BJ (cell line): ENCODE measurements around the gene SBNO2. TPM values are rescaled to one million over a fixed set of nuclear protein-coding genes. Genes with fewer than 3 reads are reported as not detected.

ENCODE experiments used
- CTCF ChIA-PET: fragments of 350-600 bp; formaldehyde crosslinking; extraction: SDS; loops from one replicate; lab custom pipeline; 2021; ENCODE audit warnings: antibody characterized with exemption, inconsistent platforms; lab: Yijun Ruan, JAX
- POLR2A ChIA-PET: fragments of 300-600 bp; sonication (Branson Sonifier 250); formaldehyde crosslinking; extraction: SDS; loops from one replicate; lab custom pipeline; 2021; ENCODE audit warnings: antibody characterized with exemption; lab: Charles Lee
- DNase-seq: peaks from one replicate; pipeline ENCODE4 v3.0.0-alpha.2; 2011; ENCODE audit warnings: low read depth
- H3K27me3 ChIP-seq: 2 replicates; pipeline ENCODE4 v1.6.0; 2011; ENCODE audit warnings: low read length; ENCODE audit not compliant: control insufficient read depth, insufficient read depth
- H3K36me3 ChIP-seq: 2 replicates; pipeline ENCODE4 v1.5.1; 2011; ENCODE audit warnings: low read length; ENCODE audit not compliant: control insufficient read depth, insufficient read depth
- H3K4me3 ChIP-seq: 2 replicates; pipeline ENCODE4 v1.5.1; 2011; ENCODE audit warnings: low read depth, mild to moderate bottlenecking, control low read depth, low read length
- polyA plus RNA-seq: library from polyadenylated mRNA; depleted of rRNA; stranded (reverse); fragments of >200 nt; gene quantifications from 2 replicates; pipeline ENCODE4 v1.2.3, GENCODE V29; 2011
- TF ChIP-seq, protein P1 (sequence below): IDR thresholded peaks from 2 replicates; pipeline ENCODE4 v1.5.1; 2011; ENCODE audit warnings: low read depth, mild to moderate bottlenecking, control low read depth, inconsistent platforms, low read length, moderate library complexity; ENCODE audit not compliant: insufficient read depth

Gene SBNO2
- polyA plus RNA-seq, 1 experiment = 26.1 TPM

DNA sequence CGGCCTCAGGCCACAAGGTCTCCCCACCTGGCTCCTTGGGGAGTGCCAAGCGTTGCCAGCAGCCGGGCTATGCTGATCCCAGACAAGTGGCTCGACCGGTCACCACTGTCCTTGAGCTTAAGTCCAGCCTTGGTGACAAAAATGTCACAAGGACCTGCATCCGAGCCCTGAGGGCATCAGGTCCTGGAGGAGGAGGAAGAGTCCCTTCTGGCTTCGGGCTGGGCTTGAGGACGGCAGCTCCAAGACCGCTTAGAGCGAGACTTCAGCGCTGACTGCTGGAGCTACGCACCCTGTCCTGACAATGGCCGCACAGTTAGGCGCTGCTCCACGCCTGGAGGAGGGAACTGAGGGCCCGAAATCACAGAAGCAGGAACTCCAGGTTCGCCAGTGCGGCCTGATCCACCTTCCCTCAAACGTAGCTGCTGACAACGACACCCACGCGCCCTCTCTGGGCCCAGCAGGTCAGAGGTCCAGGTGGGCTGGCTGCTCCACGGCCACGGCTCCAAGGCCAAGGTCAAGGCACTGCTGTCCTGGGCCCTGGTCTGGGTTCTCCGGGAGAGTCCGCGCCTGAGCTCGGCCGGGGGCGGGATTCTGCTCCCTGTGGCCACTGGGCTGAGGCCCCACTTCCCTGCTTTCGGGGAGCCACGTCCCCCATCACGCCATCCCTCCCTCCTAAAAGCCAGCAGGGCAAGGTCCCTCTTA lies 7.0 kb downstream of the SBNO2 start:
- POLR2A ChIA-PET = no interaction called here
- CTCF ChIA-PET = no interaction called here

DNA sequence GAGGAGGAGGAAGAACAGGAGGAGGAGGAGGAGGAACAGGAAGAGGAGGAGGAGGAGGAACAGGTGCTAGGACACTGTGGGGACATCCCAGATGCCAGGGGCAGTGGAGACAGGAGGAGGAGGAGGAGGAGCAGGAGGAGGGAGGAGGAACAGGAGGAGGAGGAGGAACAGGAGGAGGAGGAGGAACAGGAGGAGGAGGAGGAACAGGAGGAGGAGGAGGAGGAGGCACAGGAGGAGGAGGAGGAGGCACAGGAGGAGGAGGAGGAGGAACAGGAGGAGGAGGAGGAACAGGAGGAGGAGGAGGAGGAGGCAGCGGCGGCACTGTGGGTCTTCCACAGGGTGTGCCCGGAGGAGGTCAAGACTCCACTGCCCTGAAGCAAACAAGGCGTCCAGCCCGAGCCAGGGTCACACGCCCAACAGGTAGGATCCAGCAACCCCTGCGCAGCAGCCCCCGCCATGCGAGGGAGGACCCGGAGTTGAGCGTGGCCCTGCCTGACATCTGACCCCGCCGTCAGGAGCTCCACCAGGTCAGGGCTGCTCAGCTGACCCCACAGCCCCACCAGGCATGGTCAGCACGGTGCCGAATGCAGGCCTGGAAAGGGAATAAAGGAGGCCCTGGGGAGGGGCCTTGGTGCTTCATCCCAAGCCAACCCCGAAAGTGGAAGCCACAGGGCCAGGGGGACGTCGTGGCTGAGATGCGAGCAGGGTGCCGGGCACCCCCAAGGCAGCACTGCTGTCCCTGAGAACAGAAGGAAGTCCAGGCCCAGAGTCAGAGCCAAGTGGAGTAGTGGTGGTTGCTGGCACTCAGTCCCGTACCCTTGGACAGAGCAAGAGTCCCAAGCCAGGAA lies 9.2 kb downstream of the SBNO2 start:
- Histone ChIP-seq H3K36me3 (peaks cover 15% of the 10 kb centered on the region), H3K4me3 (no peak overlapping the region), H3K27me3 (no peaks in the 10 kb centered on the region)
- CTCF ChIA-PET = no interaction called here
- TF ChIP-seq, protein P1, sequence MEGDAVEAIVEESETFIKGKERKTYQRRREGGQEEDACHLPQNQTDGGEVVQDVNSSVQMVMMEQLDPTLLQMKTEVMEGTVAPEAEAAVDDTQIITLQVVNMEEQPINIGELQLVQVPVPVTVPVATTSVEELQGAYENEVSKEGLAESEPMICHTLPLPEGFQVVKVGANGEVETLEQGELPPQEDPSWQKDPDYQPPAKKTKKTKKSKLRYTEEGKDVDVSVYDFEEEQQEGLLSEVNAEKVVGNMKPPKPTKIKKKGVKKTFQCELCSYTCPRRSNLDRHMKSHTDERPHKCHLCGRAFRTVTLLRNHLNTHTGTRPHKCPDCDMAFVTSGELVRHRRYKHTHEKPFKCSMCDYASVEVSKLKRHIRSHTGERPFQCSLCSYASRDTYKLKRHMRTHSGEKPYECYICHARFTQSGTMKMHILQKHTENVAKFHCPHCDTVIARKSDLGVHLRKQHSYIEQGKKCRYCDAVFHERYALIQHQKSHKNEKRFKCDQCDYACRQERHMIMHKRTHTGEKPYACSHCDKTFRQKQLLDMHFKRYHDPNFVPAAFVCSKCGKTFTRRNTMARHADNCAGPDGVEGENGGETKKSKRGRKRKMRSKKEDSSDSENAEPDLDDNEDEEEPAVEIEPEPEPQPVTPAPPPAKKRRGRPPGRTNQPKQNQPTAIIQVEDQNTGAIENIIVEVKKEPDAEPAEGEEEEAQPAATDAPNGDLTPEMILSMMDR = no peak
- POLR2A ChIA-PET = no interaction called here
- no peak for DNase-seq

More for the DNA sequence above, 7.0 kb downstream of the SBNO2 start:
- DNase-seq = no peak
- H3K4me3 ChIP-seq = no peak overlapping the region
- H3K27me3 ChIP-seq = no peaks in the 10 kb centered on the region
- H3K36me3 ChIP-seq = peaks cover 19% of the 10 kb centered on the region
- TF ChIP-seq, protein P1 = no peak

DNA sequence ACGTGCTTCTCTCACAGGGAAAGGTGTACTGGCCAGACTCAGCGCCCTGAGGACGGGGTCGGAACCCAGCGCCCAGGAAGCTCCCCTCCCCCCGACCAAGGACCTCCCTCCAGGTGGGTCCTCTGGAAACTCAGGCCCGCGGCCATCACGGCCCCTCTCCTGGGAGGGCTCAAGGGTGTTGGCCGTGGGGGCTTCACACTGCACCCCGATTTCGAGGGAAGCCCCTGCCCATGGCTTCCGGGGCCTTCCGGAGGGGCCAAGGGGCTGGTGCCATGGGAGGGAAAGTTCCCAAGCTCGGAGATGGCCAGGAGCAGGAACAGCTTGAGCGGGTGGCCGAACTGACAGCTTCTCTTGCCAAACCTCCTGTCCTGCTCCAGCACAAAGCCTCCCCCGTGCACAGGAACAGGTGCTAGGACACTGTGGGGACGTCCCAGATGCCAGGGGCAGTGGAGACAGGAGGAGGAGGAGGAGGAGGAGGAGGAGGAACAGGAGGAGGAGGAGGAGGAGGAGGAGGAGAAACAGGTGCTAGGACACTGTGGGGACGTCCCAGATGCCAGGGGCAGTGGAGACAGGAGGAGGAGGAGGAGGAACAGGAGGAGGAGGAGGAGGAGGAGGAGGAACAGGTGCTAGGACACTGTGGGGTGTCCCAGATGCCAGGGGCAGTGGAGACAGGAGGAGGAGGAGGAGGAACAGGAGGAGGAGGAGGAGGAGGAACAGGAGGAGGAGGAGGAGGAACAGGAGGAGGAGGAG lies 10.0 kb downstream of the SBNO2 start:
- ChIA-PET CTCF (no interaction called here), POLR2A (no interaction called here)
- no peak overlapping the region for H3K4me3 ChIP-seq
- no peak for DNase-seq
- H3K27me3 ChIP-seq = no peaks in the 10 kb centered on the region
- H3K36me3 ChIP-seq = peaks cover 15% of the 10 kb centered on the region
- TF ChIP-seq, protein P1 = no peak

DNA sequence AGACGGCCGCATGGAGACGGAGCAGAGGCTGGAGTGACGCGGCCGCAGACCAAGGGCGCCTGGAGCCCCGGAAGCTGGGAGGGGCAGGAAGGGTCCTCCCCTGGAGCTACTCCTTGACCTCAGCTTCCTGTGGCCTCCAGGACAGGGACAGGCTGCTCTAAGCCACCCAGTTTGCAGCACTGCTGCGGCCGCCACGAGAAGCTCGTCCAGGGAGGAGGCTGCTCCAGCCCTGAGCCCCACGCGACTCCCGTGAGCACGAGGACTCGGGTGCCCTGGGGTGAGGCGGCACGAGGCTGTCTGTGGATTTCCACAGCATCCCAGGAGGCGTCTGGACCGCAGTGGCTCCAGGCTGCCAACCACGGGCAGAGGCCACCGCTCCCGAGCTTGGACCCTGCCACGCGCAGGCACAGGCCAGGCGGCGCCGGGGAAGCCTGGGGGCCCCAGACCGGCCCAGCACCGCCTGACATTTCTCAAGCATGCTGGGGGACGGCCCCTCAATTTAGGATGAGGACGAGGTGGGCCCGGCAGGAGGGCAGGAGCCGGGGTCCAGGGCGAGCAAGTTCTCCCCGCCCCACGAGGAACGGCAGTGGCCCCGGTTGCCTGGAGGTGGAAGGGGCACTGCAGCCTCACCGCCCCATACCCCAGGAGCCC lies 10.7 kb downstream of the SBNO2 start:
- ChIA-PET CTCF (interaction anchor here (0.6 kb wide), 1 partner anchor 675 kb away, joined by 4 read pairs; no protein-coding TSS in a partner anchor), POLR2A (no interaction called here)
- no peaks in the 10 kb centered on the region for H3K27me3 ChIP-seq
- DNase-seq = no peak
- TF ChIP-seq, protein P1 = no peak
- no peak overlapping the region for H3K4me3 ChIP-seq
- peaks cover 15% of the 10 kb centered on the region for H3K36me3 ChIP-seq
